ENCODE measurements around the gene ZNF385C.

- TF ChIP-seq CTCF (IDR thresholded peaks at IDR 0.05) (no peak), POLR2A (IDR thresholded peaks at IDR 0.05) (peak in 1 of 4 donors; percentile 25)
These were observed 13.7 kb upstream of the ZNF385C start for GRCh38 chr17:42111871-42112551.

Measured in esophagus squamous epithelium (tissue), 4 donors.